ENCODE results near the gene KCNA3. TPM values are rescaled to one million over a fixed set of nuclear protein-coding genes. Genes with fewer than 3 reads are reported as not detected.
A peak's percentile ranks its signal among the peaks of the same experiment; 100 is the strongest.

Gene KCNA3
- total RNA-seq (10 to 100 TPM; 20.4 to 45.8 (median 28.4) TPM), polyA plus RNA-seq (1 to 10 TPM in 1 of 3 donors, under 1 TPM in 2; 0.30 to 1.4 (median 0.96) TPM)
- long read RNA-seq, donor 1, partial matches to known transcripts = 0 of 1 reads
- long read RNA-seq, donor 1, other reads (novel, unspliced or antisense) = 0 of 1 reads
- long read RNA-seq, donor 2, partial matches to known transcripts = 0 of 1 reads
- long read RNA-seq, donor 2, other reads (novel, unspliced or antisense) = 0 of 1 reads

GRCh38 chr1:110674337-110675059, at the start of gene KCNA3:
TSS of gene KCNA3 (minus strand) at chr1:110674940. CDS start at chr1:110674809, 131 bp downstream.
- H3K27me3 ChIP-seq (replicated peaks in 1 of 7) = peaks cover 0 to 54% (median 35%) of the 10 kb centered on the region in 7 donors
- intact Hi-C loops (cut with DNase I; ENCODE audit: low total_unique reads) = loop anchor here (10.0 kb wide), 1 partner anchor 50 kb away; no protein-coding TSS in a partner anchor

GRCh38 chr1:110722807-110723206, 48.1 kb upstream of the KCNA3 start:
- DNase-seq = no peak
- TF ChIP-seq POLR2AphosphoS5 (IDR thresholded peaks at IDR 0.05) = no peak
- TF ChIP-seq POLR2A (IDR thresholded peaks at IDR 0.05) = no peak
- TF ChIP-seq CTCF (IDR thresholded peaks at IDR 0.05 in 8 of 11, conservative IDR thresholded peaks at IDR 0.05 in 3 of 11) = no peak
- H3K36me3 ChIP-seq = no peaks in the 10 kb centered on the region

More at GRCh38 chr1:110674337-110675059, at the start of gene KCNA3:
- no peaks in the 10 kb centered on the region for H3K36me3 ChIP-seq
- TF ChIP-seq CTCF (IDR thresholded peaks at IDR 0.05 in 8 of 11, conservative IDR thresholded peaks at IDR 0.05 in 3 of 11) (peak in 2 of 11 experiments; percentile 18 to 40), POLR2AphosphoS5 (IDR thresholded peaks at IDR 0.05) (peak; percentile 84 to 86 (median 84)), POLR2A (IDR thresholded peaks at IDR 0.05) (no peak)
- 1 to 3% (median 1%) methylated on average over 55 to 97 of the region's 97 CpGs for WGBS, 5 donors
- peak within 1 kb of the TSS; percentile 70 to 95 (median 87) for H3K27ac ChIP-seq
- H3K9me3 ChIP-seq = no peaks in the 10 kb centered on the region
- peak within 1 kb of the TSS; percentile 48 to 82 (median 60) for H3K4me3 ChIP-seq
- H3K4me1 ChIP-seq = peaks cover 4 to 71% (median 46%) of the 10 kb centered on the region in 6 donors
- peak; percentile 87 for DNase-seq

GRCh38 chr1:110719908-110720307, 45.2 kb upstream of the KCNA3 start:
- DNase-seq = no peak
- intact Hi-C loops (cut with DNase I; ENCODE audit: low total_unique reads) = no loop called here
- H3K27ac ChIP-seq = no peak overlapping the region
- no peak for TF ChIP-seq CTCF (IDR thresholded peaks at IDR 0.05 in 8 of 11, conservative IDR thresholded peaks at IDR 0.05 in 3 of 11)
- TF ChIP-seq POLR2AphosphoS5 (IDR thresholded peaks at IDR 0.05) = no peak
- no peak for TF ChIP-seq POLR2A (IDR thresholded peaks at IDR 0.05)
- H3K9me3 ChIP-seq = no peaks in the 10 kb centered on the region
- 61 to 86% (median 79%) methylated on average over 2 of the region's 2 CpGs for WGBS, 5 donors
- H3K4me3 ChIP-seq = no peak overlapping the region
- H3K27me3 ChIP-seq (replicated peaks in 1 of 7) = no peaks in the 10 kb centered on the region
- no peaks in the 10 kb centered on the region for H3K4me1 ChIP-seq
- H3K36me3 ChIP-seq = no peaks in the 10 kb centered on the region

More at GRCh38 chr1:110722807-110723206, 48.1 kb upstream of the KCNA3 start:
- WGBS, 5 donors = 65 to 85% (median 69%) methylated on average over 5 of the region's 5 CpGs
- H3K27ac ChIP-seq = no peak overlapping the region
- intact Hi-C loops (cut with DNase I; ENCODE audit: low total_unique reads) = no loop called here
- peaks cover 6 to 20% (median 17%) of the 10 kb centered on the region in 6 donors for H3K4me1 ChIP-seq
- no peak overlapping the region for H3K4me3 ChIP-seq
- no peaks in the 10 kb centered on the region for H3K9me3 ChIP-seq
- no peaks in the 10 kb centered on the region for H3K27me3 ChIP-seq (replicated peaks in 1 of 7)

- TF ChIP-seq POLR2A (IDR thresholded peaks at IDR 0.05) (no peak), CTCF (IDR thresholded peaks at IDR 0.05 in 8 of 11, conservative IDR thresholded peaks at IDR 0.05 in 3 of 11) (no peak), POLR2AphosphoS5 (IDR thresholded peaks at IDR 0.05) (no peak)
- no peaks in the 10 kb centered on the region for H3K36me3 ChIP-seq
- no peaks in the 10 kb centered on the region for H3K27me3 ChIP-seq (replicated peaks in 1 of 7)
- DNase-seq = no peak
- H3K27ac ChIP-seq = no peak overlapping the region
- 64 to 73% (median 67%) methylated on average over 6 of the region's 6 CpGs for WGBS, 5 donors
- intact Hi-C loops (cut with DNase I; ENCODE audit: low total_unique reads) = no loop called here
- H3K4me1 ChIP-seq = no peaks in the 10 kb centered on the region
- H3K4me3 ChIP-seq = no peak overlapping the region
- H3K9me3 ChIP-seq = no peaks in the 10 kb centered on the region
These were observed 43.7 kb upstream of the KCNA3 start for GRCh38 chr1:110718452-110718851.

Data from spleen (tissue), 13 donors.